ENCODE data around the gene PPP2R5C. TPM values are rescaled to one million over a fixed set of nuclear protein-coding genes. Genes with fewer than 3 reads are reported as not detected.

PPP2R5C gene
- polyA plus RNA-seq, 1 donor from 2014 or later, result 111 TPM

DNA sequence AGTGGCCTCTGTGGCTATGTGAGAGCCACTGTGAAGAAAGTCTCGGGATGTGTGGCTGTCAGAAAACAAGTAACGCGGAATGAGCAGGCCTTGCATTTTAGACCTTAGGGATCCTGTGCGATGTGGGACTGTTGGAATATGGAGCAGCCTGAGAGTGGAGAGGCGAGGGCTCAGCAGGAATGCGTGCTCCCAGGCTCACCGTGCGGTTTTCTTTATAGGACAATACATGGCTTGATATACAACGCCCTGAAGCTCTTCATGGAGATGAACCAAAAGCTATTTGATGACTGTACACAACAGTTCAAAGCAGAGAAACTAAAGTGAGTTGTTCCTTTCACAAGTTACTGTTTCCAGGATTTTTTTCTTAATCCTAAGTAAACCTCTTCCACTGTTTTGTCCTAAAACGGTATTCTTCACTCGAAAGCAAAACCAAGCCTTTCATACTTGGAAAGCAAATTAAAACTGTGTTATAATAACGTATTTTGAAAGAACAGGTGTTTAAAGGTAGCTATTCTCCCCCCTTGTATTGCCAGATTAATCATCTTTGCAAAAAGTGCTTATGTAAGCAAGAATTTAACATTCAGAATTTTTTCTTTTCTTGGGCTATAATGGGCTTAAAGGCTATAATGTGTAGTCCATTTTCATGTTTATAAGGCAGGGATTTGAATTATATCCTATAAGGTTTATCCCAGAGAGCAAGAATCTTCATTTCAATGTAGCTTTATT, 148.0 kb downstream of the PPP2R5C start:
- Histone ChIP-seq H3K27ac (ENCODE audit: low read length) (no peak overlapping the region), H2AFZ (ENCODE audit: low read depth, low read length) (no peak overlapping the region), H3K9ac (ENCODE audit: low read length) (no peak overlapping the region), H3K27me3 (ENCODE audit: insufficient read depth, low read depth, low read length) (no peaks in the 10 kb centered on the region), H3K36me3 (ENCODE audit: insufficient read depth, low read length) (peaks cover 18% of the 10 kb centered on the region), H3K4me3 (ENCODE audit: low read length) (no peak overlapping the region), H3F3A (ENCODE audit: insufficient read depth, low read length, poor library complexity, severe bottlenecking) (no peaks in the 10 kb centered on the region), H3K4me2 (ENCODE audit: low read length) (no peak overlapping the region), H4K20me1 (ENCODE audit: insufficient read depth) (no peaks in the 10 kb centered on the region), H3K79me2 (replicated peaks; ENCODE audit: insufficient read depth, low read length) (no peaks in the 10 kb centered on the region), H3K9me2 (ENCODE audit: insufficient read depth, low read length) (no peaks in the 10 kb centered on the region), H3K9me3 (ENCODE audit: low read length) (no peaks in the 10 kb centered on the region)
- no peak for TF ChIP-seq TAF1 (IDR thresholded peaks at IDR 0.05; ENCODE audit: low read depth)
- TF ChIP-seq, protein P1, sequence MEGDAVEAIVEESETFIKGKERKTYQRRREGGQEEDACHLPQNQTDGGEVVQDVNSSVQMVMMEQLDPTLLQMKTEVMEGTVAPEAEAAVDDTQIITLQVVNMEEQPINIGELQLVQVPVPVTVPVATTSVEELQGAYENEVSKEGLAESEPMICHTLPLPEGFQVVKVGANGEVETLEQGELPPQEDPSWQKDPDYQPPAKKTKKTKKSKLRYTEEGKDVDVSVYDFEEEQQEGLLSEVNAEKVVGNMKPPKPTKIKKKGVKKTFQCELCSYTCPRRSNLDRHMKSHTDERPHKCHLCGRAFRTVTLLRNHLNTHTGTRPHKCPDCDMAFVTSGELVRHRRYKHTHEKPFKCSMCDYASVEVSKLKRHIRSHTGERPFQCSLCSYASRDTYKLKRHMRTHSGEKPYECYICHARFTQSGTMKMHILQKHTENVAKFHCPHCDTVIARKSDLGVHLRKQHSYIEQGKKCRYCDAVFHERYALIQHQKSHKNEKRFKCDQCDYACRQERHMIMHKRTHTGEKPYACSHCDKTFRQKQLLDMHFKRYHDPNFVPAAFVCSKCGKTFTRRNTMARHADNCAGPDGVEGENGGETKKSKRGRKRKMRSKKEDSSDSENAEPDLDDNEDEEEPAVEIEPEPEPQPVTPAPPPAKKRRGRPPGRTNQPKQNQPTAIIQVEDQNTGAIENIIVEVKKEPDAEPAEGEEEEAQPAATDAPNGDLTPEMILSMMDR (IDR thresholded peaks at IDR 0.05; ENCODE audit: poor library complexity, severe bottlenecking), result no peak

DNA sequence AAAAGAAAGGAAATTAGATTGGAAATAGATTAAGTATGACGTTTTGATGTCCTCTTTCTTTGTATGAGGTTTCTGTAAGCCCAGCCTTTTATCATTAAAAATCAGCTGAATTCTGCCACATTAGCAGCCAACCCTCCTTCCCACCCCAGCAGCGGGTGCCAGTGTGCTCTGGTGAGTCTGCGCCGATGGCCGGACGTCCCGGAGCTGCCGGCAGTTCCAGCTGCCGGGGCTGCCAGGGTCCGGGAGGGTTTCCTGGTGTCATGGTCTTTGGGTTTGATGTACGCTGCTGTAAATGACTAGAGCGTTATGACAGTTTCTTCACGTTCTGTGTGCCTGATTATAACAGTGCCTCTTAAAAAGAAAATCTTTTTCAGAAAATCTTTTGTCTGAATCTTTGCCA, 151.3 kb downstream of the PPP2R5C start:
- Histone ChIP-seq H3K4me3 (ENCODE audit: low read length) (no peak overlapping the region), H3K9me2 (ENCODE audit: insufficient read depth, low read length) (no peaks in the 10 kb centered on the region), H3F3A (ENCODE audit: insufficient read depth, low read length, poor library complexity, severe bottlenecking) (no peaks in the 10 kb centered on the region), H3K27me3 (ENCODE audit: insufficient read depth, low read depth, low read length) (no peaks in the 10 kb centered on the region), H4K20me1 (ENCODE audit: insufficient read depth) (no peaks in the 10 kb centered on the region), H3K4me2 (ENCODE audit: low read length) (no peak overlapping the region), H3K36me3 (ENCODE audit: insufficient read depth, low read length) (peaks cover 15% of the 10 kb centered on the region), H3K27ac (ENCODE audit: low read length) (no peak overlapping the region), H3K9me3 (ENCODE audit: low read length) (no peaks in the 10 kb centered on the region), H3K79me2 (replicated peaks; ENCODE audit: insufficient read depth, low read length) (no peaks in the 10 kb centered on the region), H2AFZ (ENCODE audit: low read depth, low read length) (no peak overlapping the region), H3K9ac (ENCODE audit: low read length) (no peak overlapping the region)
- no peak for TF ChIP-seq RAD21 (conservative IDR thresholded peaks at IDR 0.05)
- TF ChIP-seq, protein P2, sequence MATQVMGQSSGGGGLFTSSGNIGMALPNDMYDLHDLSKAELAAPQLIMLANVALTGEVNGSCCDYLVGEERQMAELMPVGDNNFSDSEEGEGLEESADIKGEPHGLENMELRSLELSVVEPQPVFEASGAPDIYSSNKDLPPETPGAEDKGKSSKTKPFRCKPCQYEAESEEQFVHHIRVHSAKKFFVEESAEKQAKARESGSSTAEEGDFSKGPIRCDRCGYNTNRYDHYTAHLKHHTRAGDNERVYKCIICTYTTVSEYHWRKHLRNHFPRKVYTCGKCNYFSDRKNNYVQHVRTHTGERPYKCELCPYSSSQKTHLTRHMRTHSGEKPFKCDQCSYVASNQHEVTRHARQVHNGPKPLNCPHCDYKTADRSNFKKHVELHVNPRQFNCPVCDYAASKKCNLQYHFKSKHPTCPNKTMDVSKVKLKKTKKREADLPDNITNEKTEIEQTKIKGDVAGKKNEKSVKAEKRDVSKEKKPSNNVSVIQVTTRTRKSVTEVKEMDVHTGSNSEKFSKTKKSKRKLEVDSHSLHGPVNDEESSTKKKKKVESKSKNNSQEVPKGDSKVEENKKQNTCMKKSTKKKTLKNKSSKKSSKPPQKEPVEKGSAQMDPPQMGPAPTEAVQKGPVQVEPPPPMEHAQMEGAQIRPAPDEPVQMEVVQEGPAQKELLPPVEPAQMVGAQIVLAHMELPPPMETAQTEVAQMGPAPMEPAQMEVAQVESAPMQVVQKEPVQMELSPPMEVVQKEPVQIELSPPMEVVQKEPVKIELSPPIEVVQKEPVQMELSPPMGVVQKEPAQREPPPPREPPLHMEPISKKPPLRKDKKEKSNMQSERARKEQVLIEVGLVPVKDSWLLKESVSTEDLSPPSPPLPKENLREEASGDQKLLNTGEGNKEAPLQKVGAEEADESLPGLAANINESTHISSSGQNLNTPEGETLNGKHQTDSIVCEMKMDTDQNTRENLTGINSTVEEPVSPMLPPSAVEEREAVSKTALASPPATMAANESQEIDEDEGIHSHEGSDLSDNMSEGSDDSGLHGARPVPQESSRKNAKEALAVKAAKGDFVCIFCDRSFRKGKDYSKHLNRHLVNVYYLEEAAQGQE (IDR thresholded peaks at IDR 0.05; ENCODE audit: borderline replicate concordance), result no peak
- TF ChIP-seq SMC3 (conservative IDR thresholded peaks at IDR 0.05; ENCODE audit: poor library complexity), result no peak
- TF ChIP-seq, protein P1 (IDR thresholded peaks at IDR 0.05; ENCODE audit: poor library complexity, severe bottlenecking), result no peak
- TF ChIP-seq EZH2 (IDR thresholded peaks at IDR 0.05; ENCODE audit: borderline replicate concordance, insufficient read depth, low read length, poor library complexity, severe bottlenecking), result no peak
- no peak for TF ChIP-seq MXI1 (conservative IDR thresholded peaks at IDR 0.05; ENCODE audit: poor library complexity, severe bottlenecking)
- no peak for TF ChIP-seq TAF1 (IDR thresholded peaks at IDR 0.05; ENCODE audit: low read depth)
- no peak for TF ChIP-seq POLR2AphosphoS5 (IDR thresholded peaks at IDR 0.05)
- no peak for TF ChIP-seq EP300 (conservative IDR thresholded peaks at IDR 0.05; ENCODE audit: poor library complexity, severe bottlenecking)
